Stomach (tissue), 4 donors: ENCODE data around the gene EGFL7.

Source experiments
- POLR2A ChIP-seq, 4 donors: fragments of 450-650 bp; IDR thresholded peaks; one replicate each; pipeline ENCODE4 v1.6.1; 2016; ENCODE audit warnings: antibody characterized with exemption in 4 of 4, control low read depth in 2 of 4, mild to moderate bottlenecking in 1 of 4, moderate library complexity in 1 of 4
- TF ChIP-seq, protein P1 (sequence below), 7 experiments: fragments of 450-650 bp in 4 of 7; fragments of 200-600 bp in 3 of 7; sonication (generic) in 3 of 7; IDR thresholded peaks; one replicate each; pipeline ENCODE4 v1.5.1; 2016 to 2019; ENCODE audit warnings: antibody characterized with exemption in 7 of 7, control low read depth in 2 of 7, mild to moderate bottlenecking in 1 of 7

GRCh38 chr9:136654820-136655535, 7.7 kb upstream of the EGFL7 start:
- TF ChIP-seq, protein P1, sequence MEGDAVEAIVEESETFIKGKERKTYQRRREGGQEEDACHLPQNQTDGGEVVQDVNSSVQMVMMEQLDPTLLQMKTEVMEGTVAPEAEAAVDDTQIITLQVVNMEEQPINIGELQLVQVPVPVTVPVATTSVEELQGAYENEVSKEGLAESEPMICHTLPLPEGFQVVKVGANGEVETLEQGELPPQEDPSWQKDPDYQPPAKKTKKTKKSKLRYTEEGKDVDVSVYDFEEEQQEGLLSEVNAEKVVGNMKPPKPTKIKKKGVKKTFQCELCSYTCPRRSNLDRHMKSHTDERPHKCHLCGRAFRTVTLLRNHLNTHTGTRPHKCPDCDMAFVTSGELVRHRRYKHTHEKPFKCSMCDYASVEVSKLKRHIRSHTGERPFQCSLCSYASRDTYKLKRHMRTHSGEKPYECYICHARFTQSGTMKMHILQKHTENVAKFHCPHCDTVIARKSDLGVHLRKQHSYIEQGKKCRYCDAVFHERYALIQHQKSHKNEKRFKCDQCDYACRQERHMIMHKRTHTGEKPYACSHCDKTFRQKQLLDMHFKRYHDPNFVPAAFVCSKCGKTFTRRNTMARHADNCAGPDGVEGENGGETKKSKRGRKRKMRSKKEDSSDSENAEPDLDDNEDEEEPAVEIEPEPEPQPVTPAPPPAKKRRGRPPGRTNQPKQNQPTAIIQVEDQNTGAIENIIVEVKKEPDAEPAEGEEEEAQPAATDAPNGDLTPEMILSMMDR (IDR thresholded peaks at IDR 0.05): no peak
- TF ChIP-seq POLR2A (IDR thresholded peaks at IDR 0.05): no peak
